ENCODE measurements around the gene MTHFR. TPM values are rescaled to one million over a fixed set of nuclear protein-coding genes. Genes with fewer than 3 reads are reported as not detected.

MTHFR gene
- total and polyA plus RNA-seq, 4 donors, result 5.5 to 29.0 (median 18.3) TPM

DNA sequence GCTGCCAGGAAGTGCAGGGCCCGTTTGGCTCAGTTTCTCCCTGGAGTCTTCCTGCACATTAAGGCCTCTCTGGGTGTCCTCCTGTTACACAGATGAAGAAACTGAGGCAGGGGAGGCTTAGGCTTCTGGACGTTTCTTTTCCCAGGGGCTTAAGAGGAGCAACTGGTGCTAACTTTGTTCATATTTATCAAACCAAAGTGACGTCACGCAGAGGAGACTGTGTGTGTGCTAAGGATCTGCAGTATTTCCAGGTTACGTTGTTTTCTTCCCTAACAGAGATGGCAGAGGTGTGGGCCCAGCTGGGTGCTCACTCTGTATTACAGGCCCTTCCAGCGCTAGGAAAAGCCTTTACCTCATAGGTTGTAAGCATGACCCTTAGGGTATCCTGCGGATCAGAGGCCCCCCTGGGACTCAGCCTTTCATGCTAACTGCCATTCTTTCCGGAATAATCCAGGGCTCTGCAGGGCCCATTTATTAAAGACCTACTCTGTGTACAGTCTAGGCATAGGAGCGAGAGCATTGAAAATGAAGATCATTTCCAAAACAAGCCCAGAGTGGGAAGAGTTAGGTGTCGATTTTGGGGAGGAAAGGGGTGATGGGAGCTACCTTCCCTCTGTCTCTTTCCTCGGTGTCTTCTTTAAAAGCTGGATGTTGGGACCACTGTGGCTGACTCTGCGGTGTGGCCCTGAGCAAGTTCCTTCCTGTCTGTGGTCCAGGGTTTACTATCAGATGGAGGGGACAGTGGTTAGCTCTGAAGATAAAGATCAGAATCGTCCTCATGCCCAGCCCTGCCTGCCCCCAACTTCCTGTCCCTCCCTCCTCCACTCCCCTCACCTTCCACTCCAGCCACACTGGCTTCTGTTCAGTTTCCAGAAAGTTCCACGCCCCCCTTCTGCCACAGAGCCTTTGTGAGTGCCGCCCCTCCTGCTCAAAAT lies 65.2 kb downstream of the MTHFR start:
- H3K27me3 ChIP-seq (ENCODE audit: control insufficient read depth in 4 of 4, insufficient read depth in 4 of 4, low read length in 3 of 4), result no peaks in the 10 kb centered on the region
- no peak for DNase-seq (ENCODE audit: low spot score)
- H3K9ac ChIP-seq (ENCODE audit: low read depth in 1 of 2, low read length in 2 of 2), result no peak overlapping the region
- peaks cover 1 to 13% (median 8%) of the 10 kb centered on the region in 4 donors for H3K4me1 ChIP-seq (ENCODE audit: control insufficient read depth in 4 of 4, insufficient read depth in 4 of 4, low read length in 3 of 4)
- H3K36me3 ChIP-seq (ENCODE audit: control insufficient read depth in 4 of 4, insufficient read depth in 3 of 4, low read depth in 1 of 4, low read length in 3 of 4), result no peaks in the 10 kb centered on the region
- H3K27ac ChIP-seq (ENCODE audit: low read depth in 1 of 2, low read length in 2 of 2), result no peak overlapping the region
- H3K9me3 ChIP-seq (ENCODE audit: control insufficient read depth in 4 of 4, low read length in 3 of 4), result no peaks in the 10 kb centered on the region
- no peak for TF ChIP-seq TAF1 (conservative IDR thresholded peaks at IDR 0.05)
- 69% methylated on average over 15 of the region's 15 CpGs for WGBS
- no peak overlapping the region for H3K4me3 ChIP-seq (ENCODE audit: low read depth in 1 of 3, low read length in 3 of 3)

DNA sequence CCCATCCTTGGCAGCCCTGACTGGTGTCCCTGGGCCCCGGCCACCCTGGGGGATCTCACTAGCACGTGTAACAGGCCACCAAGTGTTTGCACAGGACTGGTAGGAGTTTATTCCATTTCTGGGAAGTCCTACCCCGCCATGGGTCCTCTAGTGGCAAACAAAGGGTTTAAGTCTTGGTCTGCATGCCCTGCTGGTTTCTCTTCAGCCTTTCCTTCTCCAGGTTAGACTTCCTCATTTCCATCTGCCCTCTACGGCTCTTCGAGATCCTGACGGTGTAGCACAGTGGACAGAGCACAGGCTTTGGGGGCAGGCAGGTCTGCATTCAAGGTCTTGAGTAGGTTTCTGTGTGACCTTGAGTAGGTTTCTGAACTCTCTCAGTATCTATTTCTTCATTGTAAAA lies 67.0 kb downstream of the MTHFR start:
- H3K9me3 ChIP-seq (ENCODE audit: control insufficient read depth in 4 of 4, low read length in 3 of 4), result no peaks in the 10 kb centered on the region
- DNase-seq (ENCODE audit: low spot score), result no peak
- no peaks in the 10 kb centered on the region for H3K27me3 ChIP-seq (ENCODE audit: control insufficient read depth in 4 of 4, insufficient read depth in 4 of 4, low read length in 3 of 4)
- 92% methylated on average over 6 of the region's 6 CpGs for WGBS
- TF ChIP-seq, protein P1, sequence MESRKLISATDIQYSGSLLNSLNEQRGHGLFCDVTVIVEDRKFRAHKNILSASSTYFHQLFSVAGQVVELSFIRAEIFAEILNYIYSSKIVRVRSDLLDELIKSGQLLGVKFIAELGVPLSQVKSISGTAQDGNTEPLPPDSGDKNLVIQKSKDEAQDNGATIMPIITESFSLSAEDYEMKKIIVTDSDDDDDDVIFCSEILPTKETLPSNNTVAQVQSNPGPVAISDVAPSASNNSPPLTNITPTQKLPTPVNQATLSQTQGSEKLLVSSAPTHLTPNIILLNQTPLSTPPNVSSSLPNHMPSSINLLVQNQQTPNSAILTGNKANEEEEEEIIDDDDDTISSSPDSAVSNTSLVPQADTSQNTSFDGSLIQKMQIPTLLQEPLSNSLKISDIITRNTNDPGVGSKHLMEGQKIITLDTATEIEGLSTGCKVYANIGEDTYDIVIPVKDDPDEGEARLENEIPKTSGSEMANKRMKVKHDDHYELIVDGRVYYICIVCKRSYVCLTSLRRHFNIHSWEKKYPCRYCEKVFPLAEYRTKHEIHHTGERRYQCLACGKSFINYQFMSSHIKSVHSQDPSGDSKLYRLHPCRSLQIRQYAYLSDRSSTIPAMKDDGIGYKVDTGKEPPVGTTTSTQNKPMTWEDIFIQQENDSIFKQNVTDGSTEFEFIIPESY (IDR thresholded peaks at IDR 0.05), result no peak
- TF ChIP-seq YY1 (IDR thresholded peaks at IDR 0.05), result no peak
- no peak for TF ChIP-seq NR2F2 (IDR thresholded peaks at IDR 0.05)
- TF ChIP-seq JUND (IDR thresholded peaks at IDR 0.05), result no peak
- TF ChIP-seq SP1 (IDR thresholded peaks at IDR 0.05), result no peak
- TF ChIP-seq, protein P2, sequence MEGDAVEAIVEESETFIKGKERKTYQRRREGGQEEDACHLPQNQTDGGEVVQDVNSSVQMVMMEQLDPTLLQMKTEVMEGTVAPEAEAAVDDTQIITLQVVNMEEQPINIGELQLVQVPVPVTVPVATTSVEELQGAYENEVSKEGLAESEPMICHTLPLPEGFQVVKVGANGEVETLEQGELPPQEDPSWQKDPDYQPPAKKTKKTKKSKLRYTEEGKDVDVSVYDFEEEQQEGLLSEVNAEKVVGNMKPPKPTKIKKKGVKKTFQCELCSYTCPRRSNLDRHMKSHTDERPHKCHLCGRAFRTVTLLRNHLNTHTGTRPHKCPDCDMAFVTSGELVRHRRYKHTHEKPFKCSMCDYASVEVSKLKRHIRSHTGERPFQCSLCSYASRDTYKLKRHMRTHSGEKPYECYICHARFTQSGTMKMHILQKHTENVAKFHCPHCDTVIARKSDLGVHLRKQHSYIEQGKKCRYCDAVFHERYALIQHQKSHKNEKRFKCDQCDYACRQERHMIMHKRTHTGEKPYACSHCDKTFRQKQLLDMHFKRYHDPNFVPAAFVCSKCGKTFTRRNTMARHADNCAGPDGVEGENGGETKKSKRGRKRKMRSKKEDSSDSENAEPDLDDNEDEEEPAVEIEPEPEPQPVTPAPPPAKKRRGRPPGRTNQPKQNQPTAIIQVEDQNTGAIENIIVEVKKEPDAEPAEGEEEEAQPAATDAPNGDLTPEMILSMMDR (IDR thresholded peaks at IDR 0.05; ENCODE audit: low read depth, low read length, missing input control), result no peak
- no peak for TF ChIP-seq HNF4G (IDR thresholded peaks at IDR 0.05)
- no peak for TF ChIP-seq FOXA2 (IDR thresholded peaks at IDR 0.05)
- TF ChIP-seq GABPA (IDR thresholded peaks at IDR 0.05 in 1 of 2, conservative IDR thresholded peaks at IDR 0.05 in 1 of 2), result no peak
- TF ChIP-seq, protein P3, sequence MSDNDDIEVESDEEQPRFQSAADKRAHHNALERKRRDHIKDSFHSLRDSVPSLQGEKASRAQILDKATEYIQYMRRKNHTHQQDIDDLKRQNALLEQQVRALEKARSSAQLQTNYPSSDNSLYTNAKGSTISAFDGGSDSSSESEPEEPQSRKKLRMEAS (IDR thresholded peaks at IDR 0.05), result no peak
- no peak for TF ChIP-seq TAF1 (conservative IDR thresholded peaks at IDR 0.05)
- no peak for TF ChIP-seq RAD21 (IDR thresholded peaks at IDR 0.05)
- no peak for TF ChIP-seq HNF4A (conservative IDR thresholded peaks at IDR 0.05)
- no peak for TF ChIP-seq RXRA (IDR thresholded peaks at IDR 0.05)
- TF ChIP-seq, protein P4, sequence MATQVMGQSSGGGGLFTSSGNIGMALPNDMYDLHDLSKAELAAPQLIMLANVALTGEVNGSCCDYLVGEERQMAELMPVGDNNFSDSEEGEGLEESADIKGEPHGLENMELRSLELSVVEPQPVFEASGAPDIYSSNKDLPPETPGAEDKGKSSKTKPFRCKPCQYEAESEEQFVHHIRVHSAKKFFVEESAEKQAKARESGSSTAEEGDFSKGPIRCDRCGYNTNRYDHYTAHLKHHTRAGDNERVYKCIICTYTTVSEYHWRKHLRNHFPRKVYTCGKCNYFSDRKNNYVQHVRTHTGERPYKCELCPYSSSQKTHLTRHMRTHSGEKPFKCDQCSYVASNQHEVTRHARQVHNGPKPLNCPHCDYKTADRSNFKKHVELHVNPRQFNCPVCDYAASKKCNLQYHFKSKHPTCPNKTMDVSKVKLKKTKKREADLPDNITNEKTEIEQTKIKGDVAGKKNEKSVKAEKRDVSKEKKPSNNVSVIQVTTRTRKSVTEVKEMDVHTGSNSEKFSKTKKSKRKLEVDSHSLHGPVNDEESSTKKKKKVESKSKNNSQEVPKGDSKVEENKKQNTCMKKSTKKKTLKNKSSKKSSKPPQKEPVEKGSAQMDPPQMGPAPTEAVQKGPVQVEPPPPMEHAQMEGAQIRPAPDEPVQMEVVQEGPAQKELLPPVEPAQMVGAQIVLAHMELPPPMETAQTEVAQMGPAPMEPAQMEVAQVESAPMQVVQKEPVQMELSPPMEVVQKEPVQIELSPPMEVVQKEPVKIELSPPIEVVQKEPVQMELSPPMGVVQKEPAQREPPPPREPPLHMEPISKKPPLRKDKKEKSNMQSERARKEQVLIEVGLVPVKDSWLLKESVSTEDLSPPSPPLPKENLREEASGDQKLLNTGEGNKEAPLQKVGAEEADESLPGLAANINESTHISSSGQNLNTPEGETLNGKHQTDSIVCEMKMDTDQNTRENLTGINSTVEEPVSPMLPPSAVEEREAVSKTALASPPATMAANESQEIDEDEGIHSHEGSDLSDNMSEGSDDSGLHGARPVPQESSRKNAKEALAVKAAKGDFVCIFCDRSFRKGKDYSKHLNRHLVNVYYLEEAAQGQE (IDR thresholded peaks at IDR 0.05), result no peak
- TF ChIP-seq, protein P5, sequence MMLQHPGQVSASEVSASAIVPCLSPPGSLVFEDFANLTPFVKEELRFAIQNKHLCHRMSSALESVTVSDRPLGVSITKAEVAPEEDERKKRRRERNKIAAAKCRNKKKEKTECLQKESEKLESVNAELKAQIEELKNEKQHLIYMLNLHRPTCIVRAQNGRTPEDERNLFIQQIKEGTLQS (IDR thresholded peaks at IDR 0.05), result no peak
- H3K9ac ChIP-seq (ENCODE audit: low read depth in 1 of 2, low read length in 2 of 2), result no peak overlapping the region
- peaks cover 1 to 14% (median 8%) of the 10 kb centered on the region in 4 donors for H3K4me1 ChIP-seq (ENCODE audit: control insufficient read depth in 4 of 4, insufficient read depth in 4 of 4, low read length in 3 of 4)
- H3K36me3 ChIP-seq (ENCODE audit: control insufficient read depth in 4 of 4, insufficient read depth in 3 of 4, low read depth in 1 of 4, low read length in 3 of 4), result no peaks in the 10 kb centered on the region
- no peak overlapping the region for H3K27ac ChIP-seq (ENCODE audit: low read depth in 1 of 2, low read length in 2 of 2)
- H3K4me3 ChIP-seq (ENCODE audit: low read depth in 1 of 3, low read length in 3 of 3), result no peak overlapping the region

Measured in liver (tissue), 9 donors.